Stomach smooth muscle (tissue), 2 donors: ENCODE results near the gene DDI2.
A peak's percentile ranks its signal among the peaks of the same experiment; 100 is the strongest.

Experiments
- H3K27ac ChIP-seq: one replicate; pipeline ENCODE4 v1.7.0; 2013; ENCODE audit warnings: mild to moderate bottlenecking, low read length, inconsistent platforms
- H3K27me3 ChIP-seq, 2 donors: one replicate each; pipeline ENCODE4 v1.7.0; 2013; ENCODE audit warnings: low read length in 2 of 2; ENCODE audit not compliant: insufficient read depth in 2 of 2, control insufficient read depth in 1 of 2
- H3K36me3 ChIP-seq, 2 donors: one replicate each; pipeline ENCODE4 v1.7.0; 2013; ENCODE audit warnings: low read length in 2 of 2; ENCODE audit not compliant: control insufficient read depth in 2 of 2, insufficient read depth in 2 of 2
- H3K4me1 ChIP-seq: one replicate; pipeline ENCODE4 v1.7.0; 2013; ENCODE audit warnings: low read length; ENCODE audit not compliant: control insufficient read depth, insufficient read depth
- H3K4me3 ChIP-seq, 2 donors: one replicate each; pipeline ENCODE4 v1.7.0; 2013; ENCODE audit warnings: low read length in 2 of 2
- H3K9ac ChIP-seq, 2 donors: one replicate each; pipeline ENCODE4 v1.7.0; 2013; ENCODE audit warnings: low read length in 2 of 2, mild to moderate bottlenecking in 1 of 2
- H3K9me3 ChIP-seq, 2 donors: one replicate each; pipeline ENCODE4 v1.7.0; 2013; ENCODE audit warnings: low read length in 2 of 2; ENCODE audit not compliant: control insufficient read depth in 2 of 2
- donor health status: healthy.
- donor health status: Pancreatic carcinoma.

DDI2 gene

DNA sequence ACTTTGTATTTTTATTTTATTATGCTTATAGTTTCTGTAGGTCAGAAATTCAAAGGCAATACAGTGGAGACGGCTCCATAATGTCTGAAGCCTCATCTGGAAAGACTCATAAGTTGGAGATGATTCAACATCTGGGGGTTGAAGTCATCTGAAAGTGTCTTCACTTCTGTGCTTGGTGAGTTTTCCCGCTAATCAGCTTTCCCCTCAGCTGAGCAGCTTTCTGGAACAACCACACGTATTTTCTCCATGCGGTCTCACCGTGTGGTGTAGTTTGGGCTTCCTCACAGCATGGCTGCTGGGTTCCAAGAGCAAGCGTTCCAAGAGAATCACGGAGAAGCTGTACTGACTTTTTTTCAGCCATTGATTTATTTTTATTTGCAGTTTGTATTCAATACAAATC lies 7.6 kb upstream of the DDI2 start:
- H3K36me3 ChIP-seq, result no peaks in the 10 kb centered on the region
- H3K9ac ChIP-seq, result no peak overlapping the region
- no peak overlapping the region for H3K4me3 ChIP-seq
- no peaks in the 10 kb centered on the region for H3K27me3 ChIP-seq
- no peaks in the 10 kb centered on the region for H3K9me3 ChIP-seq
- H3K4me1 ChIP-seq, result no peaks in the 10 kb centered on the region
- H3K27ac ChIP-seq, result no peak overlapping the region

GRCh38 chr1:15610167-15610566 lies 7.1 kb upstream of the DDI2 start:
- H3K27ac ChIP-seq, result no peak overlapping the region
- no peaks in the 10 kb centered on the region for H3K36me3 ChIP-seq
- no peak overlapping the region for H3K4me3 ChIP-seq
- no peak overlapping the region for H3K9ac ChIP-seq
- no peaks in the 10 kb centered on the region for H3K27me3 ChIP-seq
- H3K9me3 ChIP-seq, result no peaks in the 10 kb centered on the region
- H3K4me1 ChIP-seq, result no peaks in the 10 kb centered on the region

DNA sequence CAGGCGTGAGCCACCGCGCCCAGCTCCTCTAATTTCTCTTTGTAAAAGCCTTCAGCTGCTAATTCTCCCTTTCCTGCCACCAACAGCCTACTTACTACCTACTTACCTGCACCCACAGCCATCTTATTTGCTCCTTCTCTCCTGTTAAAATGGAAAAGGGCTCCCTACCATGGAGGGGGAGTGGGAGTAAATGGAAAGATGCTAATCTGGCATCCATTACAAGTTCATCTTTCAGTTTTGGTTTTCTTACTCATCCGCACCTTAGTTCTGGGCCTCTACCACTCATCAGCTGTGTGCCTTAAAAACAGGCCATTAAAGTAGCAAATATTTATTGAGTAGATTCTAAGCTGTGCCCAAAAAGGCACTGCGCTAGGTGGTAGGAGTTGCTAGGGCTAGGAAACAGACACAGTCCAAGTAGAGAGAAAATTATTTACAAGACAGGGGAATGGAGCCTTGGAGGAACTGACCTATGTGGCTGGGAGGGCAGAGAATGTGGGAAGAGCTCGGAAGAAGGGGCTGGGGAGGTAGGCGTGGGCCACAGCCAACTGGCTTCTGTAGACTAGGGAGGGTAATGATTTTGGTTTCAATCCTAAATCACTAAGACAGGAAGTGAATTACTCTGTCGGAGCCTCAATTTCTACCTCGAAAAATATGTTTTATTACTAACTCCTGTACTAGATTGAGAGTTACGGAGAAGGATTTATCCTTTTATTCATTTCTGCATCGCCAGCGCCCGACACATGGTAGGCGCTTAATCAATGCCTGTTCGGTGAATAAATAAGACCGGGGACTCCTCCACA lies 685 bp upstream of the DDI2 start:
- no peaks in the 10 kb centered on the region for H3K36me3 ChIP-seq
- H3K4me3 ChIP-seq, result peak overlapping the region; percentile 76 to 86
- no peaks in the 10 kb centered on the region for H3K9me3 ChIP-seq
- H3K27me3 ChIP-seq, result no peaks in the 10 kb centered on the region
- H3K27ac ChIP-seq, result peak overlapping the region; percentile 92
- peak overlapping the region; percentile 76 to 87 for H3K9ac ChIP-seq
- peaks cover 14% of the 10 kb centered on the region for H3K4me1 ChIP-seq

GRCh38 chr1:15618077-15618654 lies 908 bp downstream of the DDI2 start:
- no peaks in the 10 kb centered on the region for H3K36me3 ChIP-seq
- peak overlapping the region; percentile 88 for H3K27ac ChIP-seq
- peak overlapping the region; percentile 90 to 91 for H3K9ac ChIP-seq
- H3K9me3 ChIP-seq, result no peaks in the 10 kb centered on the region
- H3K4me1 ChIP-seq, result peaks cover 18% of the 10 kb centered on the region
- no peaks in the 10 kb centered on the region for H3K27me3 ChIP-seq
- H3K4me3 ChIP-seq, result peak overlapping the region; percentile 93 to 99

DNA sequence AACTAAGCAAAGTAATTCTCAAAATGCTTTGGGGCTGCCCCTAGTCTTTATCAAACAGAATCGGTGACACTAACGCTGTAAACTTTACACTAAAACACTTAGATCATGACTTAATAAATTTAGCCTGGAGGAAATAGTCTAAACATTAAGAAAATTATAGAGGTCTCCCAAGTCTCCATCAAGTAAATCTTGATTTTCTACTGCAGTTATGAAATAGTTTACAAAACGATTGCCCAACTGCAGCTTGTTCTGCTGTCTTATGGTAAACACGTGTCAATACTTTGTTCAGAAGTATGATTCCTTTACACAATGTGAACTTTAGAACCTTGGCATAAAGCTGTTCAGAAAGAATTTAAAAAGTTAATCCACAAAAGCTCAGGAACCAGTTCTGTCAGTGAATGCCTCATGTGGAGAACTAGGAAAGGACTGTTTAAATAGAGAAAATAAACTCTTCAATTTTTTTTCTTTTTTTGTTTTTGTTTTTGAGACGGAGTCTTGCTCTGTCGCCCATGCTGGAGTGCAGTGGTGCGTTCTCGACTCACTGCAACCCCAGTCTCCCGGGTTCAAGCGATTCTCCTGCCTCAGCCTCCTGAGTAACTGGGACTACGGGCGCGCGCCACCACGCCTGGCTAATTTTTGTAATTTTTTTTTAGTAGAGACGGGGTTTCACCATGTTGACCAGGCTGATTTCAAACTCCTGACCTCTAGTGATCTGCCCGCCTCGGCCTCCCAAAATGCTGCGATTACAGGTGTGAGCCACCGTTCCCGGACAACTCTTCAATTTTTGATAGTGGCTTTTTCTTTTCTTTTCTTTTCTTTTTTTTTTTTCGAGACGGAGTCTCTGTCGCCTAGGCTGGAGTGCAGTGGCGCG lies 1.6 kb downstream of the DDI2 start:
- Histone ChIP-seq H3K4me1 (peaks cover 18% of the 10 kb centered on the region), H3K36me3 (no peaks in the 10 kb centered on the region), H3K27me3 (no peaks in the 10 kb centered on the region), H3K9ac (peak overlapping the region; percentile 90 to 91), H3K4me3 (peak overlapping the region; percentile 93 to 99), H3K9me3 (no peaks in the 10 kb centered on the region), H3K27ac (peak overlapping the region; percentile 88)

GRCh38 chr1:15620155-15620545 lies 2.9 kb downstream of the DDI2 start:
- Histone ChIP-seq H3K4me1 (peaks cover 18% of the 10 kb centered on the region), H3K9ac (no peak overlapping the region)

DNA sequence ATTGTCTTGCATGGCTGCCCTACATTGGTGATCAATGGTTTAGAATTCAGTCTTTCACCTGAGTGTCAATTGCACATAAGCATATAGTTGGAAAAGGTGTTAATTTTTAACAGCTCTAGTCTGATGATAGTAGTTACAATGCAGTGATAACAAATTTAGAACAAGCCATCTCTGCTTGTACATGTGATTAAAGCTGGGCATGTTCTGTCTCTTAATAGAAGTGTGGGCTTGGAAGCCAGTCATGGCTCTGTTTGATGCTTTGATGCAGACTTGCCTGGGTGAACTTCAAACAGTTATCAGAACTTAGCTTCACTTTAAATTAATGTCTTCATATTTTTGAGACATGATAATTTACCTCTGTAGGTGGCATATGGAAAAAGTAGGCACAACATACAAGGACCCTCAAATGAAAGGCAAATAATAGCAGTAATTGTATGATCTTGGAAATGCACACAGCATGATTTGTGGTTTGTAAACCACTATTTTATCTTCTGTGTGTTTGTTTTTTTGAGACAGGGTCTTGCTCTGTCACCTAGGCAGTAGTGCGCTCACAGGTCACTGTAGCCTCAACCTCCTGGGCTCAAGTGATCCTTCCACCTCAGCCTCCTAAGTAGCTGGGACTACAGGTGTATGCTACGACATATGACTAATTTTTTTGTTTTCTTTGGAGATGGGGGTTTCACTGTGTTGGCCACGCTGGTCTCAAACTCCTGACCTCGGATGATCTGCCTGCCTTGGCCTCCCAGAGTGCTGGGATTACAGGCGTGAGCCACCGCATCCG lies 3.8 kb downstream of the DDI2 start:
- Histone ChIP-seq H3K4me3 (no peak overlapping the region), H3K4me1 (peaks cover 16% of the 10 kb centered on the region)

More at GRCh38 chr1:15620155-15620545, 2.9 kb downstream of the DDI2 start:
- H3K4me3 ChIP-seq, result no peak overlapping the region
- H3K27me3 ChIP-seq, result no peaks in the 10 kb centered on the region
- no peaks in the 10 kb centered on the region for H3K9me3 ChIP-seq
- H3K27ac ChIP-seq, result no peak overlapping the region
- H3K36me3 ChIP-seq, result no peaks in the 10 kb centered on the region

GRCh38 chr1:15621975-15622374 lies 4.7 kb downstream of the DDI2 start:
- Histone ChIP-seq H3K9ac (no peak overlapping the region), H3K9me3 (no peaks in the 10 kb centered on the region), H3K4me3 (no peak overlapping the region), H3K27ac (no peak overlapping the region), H3K36me3 (peaks cover 4 to 5% of the 10 kb centered on the region in 2 donors), H3K27me3 (no peaks in the 10 kb centered on the region), H3K4me1 (peaks cover 9% of the 10 kb centered on the region)

More for the DNA sequence above, 3.8 kb downstream of the DDI2 start:
- Histone ChIP-seq H3K9ac (no peak overlapping the region), H3K27me3 (no peaks in the 10 kb centered on the region), H3K9me3 (no peaks in the 10 kb centered on the region), H3K36me3 (no peaks in the 10 kb centered on the region), H3K27ac (no peak overlapping the region)

GRCh38 chr1:15622712-15623373 lies 5.6 kb downstream of the DDI2 start:
- no peaks in the 10 kb centered on the region for H3K9me3 ChIP-seq
- peaks cover 4 to 8% of the 10 kb centered on the region in 2 donors for H3K36me3 ChIP-seq
- no peak overlapping the region for H3K4me3 ChIP-seq
- H3K4me1 ChIP-seq, result peaks cover 9% of the 10 kb centered on the region
- no peak overlapping the region for H3K27ac ChIP-seq
- no peaks in the 10 kb centered on the region for H3K27me3 ChIP-seq
- H3K9ac ChIP-seq, result no peak overlapping the region

- H3K36me3 ChIP-seq, result peaks cover 4 to 8% of the 10 kb centered on the region in 2 donors
- no peak overlapping the region for H3K27ac ChIP-seq
- H3K9ac ChIP-seq, result no peak overlapping the region
- peaks cover 9% of the 10 kb centered on the region for H3K4me1 ChIP-seq
- H3K9me3 ChIP-seq, result no peaks in the 10 kb centered on the region
- H3K27me3 ChIP-seq, result no peaks in the 10 kb centered on the region
- H3K4me3 ChIP-seq, result no peak overlapping the region
These were observed 6.2 kb downstream of the DDI2 start for GRCh38 chr1:15623435-15623834.
